GM23338 (cell line): ENCODE results near the gene ADAMTS10. TPM values are rescaled to one million over a fixed set of nuclear protein-coding genes. Genes with fewer than 3 reads are reported as not detected.

Experiments used
- ATAC-seq: fragments of 200-7000 bp; cut with Tn5 transposase; 3 replicates; pipeline ENCODE4 v1.9.1; 2020
- DNase-seq: peaks from one replicate; pipeline ENCODE4 v3.0.0-alpha.2; 2015; ENCODE audit warnings: low spot score
- H2AFZ ChIP-seq: fragments of 200-600 bp; sonication (generic); 2 replicates; pipeline ENCODE4 v1.8.0; 2016; ENCODE audit warnings: antibody characterized with exemption, mild to moderate bottlenecking, moderate library complexity
- H3F3A ChIP-seq: fragments of 200-600 bp; sonication (generic); replicated peaks from 2 replicates; pipeline ENCODE4 v1.8.0; 2017; ENCODE audit warnings: antibody characterized with exemption, mixed run types, low read depth
- H3K27ac ChIP-seq: fragments of 200-600 bp; sonication (generic); 2 replicates; pipeline ENCODE4 v1.6.1; 2016; ENCODE audit warnings: low read depth
- H3K27me3 ChIP-seq: fragments of 200-600 bp; sonication (generic); 2 replicates; pipeline ENCODE4 v1.8.0; 2016; ENCODE audit warnings: mild to moderate bottlenecking, mixed run types, moderate library complexity; ENCODE audit not compliant: insufficient read depth
- H3K36me3 ChIP-seq: fragments of 200-600 bp; sonication (generic); 2 replicates; pipeline ENCODE4 v1.8.0; 2016; ENCODE audit warnings: mild to moderate bottlenecking; ENCODE audit not compliant: insufficient read depth
- H3K4me1 ChIP-seq: fragments of 200-600 bp; sonication (generic); 2 replicates; pipeline ENCODE4 v1.8.0; 2016; ENCODE audit warnings: mild to moderate bottlenecking, moderate library complexity; ENCODE audit not compliant: insufficient read depth
- H3K4me2 ChIP-seq: fragments of 200-600 bp; sonication (generic); 2 replicates; pipeline ENCODE4 v1.7.1; 2017; ENCODE audit warnings: mixed run types
- H3K4me3 ChIP-seq: fragments of 200-600 bp; sonication (generic); 2 replicates; pipeline ENCODE4 v1.6.1; 2016; ENCODE audit warnings: mixed run types
- H3K79me2 ChIP-seq: fragments of 200-600 bp; sonication (generic); replicated peaks from 2 replicates; pipeline ENCODE4 v1.8.0; 2017; ENCODE audit warnings: mild to moderate bottlenecking; ENCODE audit not compliant: insufficient read depth
- H3K9me2 ChIP-seq: fragments of 200-600 bp; sonication (generic); 2 replicates; pipeline ENCODE4 v1.8.0; 2017; ENCODE audit not compliant: insufficient read depth
- H4K20me1 ChIP-seq: fragments of 200-600 bp; sonication (generic); replicated peaks from 2 replicates; pipeline ENCODE4 v1.8.0; 2017; ENCODE audit warnings: mild to moderate bottlenecking; ENCODE audit not compliant: insufficient read depth
- H3K27ac Mint-ChIP-seq: 2 replicates; pipeline ENCODE4 v1.8.0; 2020; ENCODE audit warnings: inconsistent platforms, mild to moderate bottlenecking, moderate library complexity, mixed read lengths
- H3K27me3 Mint-ChIP-seq: 3 replicates; pipeline ENCODE4 v1.8.0; 2022; ENCODE audit warnings: low read depth, mild to moderate bottlenecking, moderate library complexity, mixed read lengths, inconsistent platforms; ENCODE audit not compliant: insufficient read depth, poor library complexity
- H3K36me3 Mint-ChIP-seq: 3 replicates; pipeline ENCODE4 v1.8.0; 2021; ENCODE audit warnings: low read depth, mild to moderate bottlenecking, inconsistent platforms, moderate library complexity, mixed read lengths
- H3K4me1 Mint-ChIP-seq: 3 replicates; pipeline ENCODE4 v1.8.0; 2020; ENCODE audit warnings: mild to moderate bottlenecking, inconsistent platforms, mixed read lengths
- H3K4me3 Mint-ChIP-seq: 3 replicates; pipeline ENCODE4 v1.8.0; 2021; ENCODE audit warnings: moderate library complexity, mild to moderate bottlenecking, inconsistent platforms, mixed read lengths
- H3K9me3 Mint-ChIP-seq: 3 replicates; pipeline ENCODE4 v1.8.0; 2020; ENCODE audit warnings: moderate library complexity, mild to moderate bottlenecking, inconsistent platforms, mixed read lengths
- CREB1 ChIP-seq: fragments of 250-450 bp; sonication (Bioruptor Pico); IDR thresholded peaks from 2 replicates; pipeline ENCODE4 v1.5.0; 2020; ENCODE audit warnings: low read depth, mild to moderate bottlenecking, moderate library complexity
- EZH2 ChIP-seq: fragments of 200-600 bp; sonication (generic); IDR thresholded peaks from one replicate; pipeline ENCODE4 v1.8.0; 2017; ENCODE audit warnings: antibody characterized with exemption, mild to moderate bottlenecking, low read depth; ENCODE audit not compliant: unreplicated experiment
- EZH2phosphoT487 ChIP-seq: fragments of 200-600 bp; sonication (generic); IDR thresholded peaks from one replicate; pipeline ENCODE4 v1.8.1; 2018; ENCODE audit warnings: antibody characterized with exemption; ENCODE audit not compliant: unreplicated experiment
- JUNB ChIP-seq: IDR thresholded peaks from one replicate; pipeline ENCODE4 v1.6.1; 2016; ENCODE audit warnings: antibody characterized with exemption; ENCODE audit not compliant: unreplicated experiment
- NANOG ChIP-seq: IDR thresholded peaks from 2 replicates; pipeline ENCODE4 v1.6.1; 2016; ENCODE audit warnings: antibody characterized with exemption, borderline replicate concordance
- POLR2AphosphoS5 ChIP-seq: IDR thresholded peaks from 2 replicates; pipeline ENCODE4 v1.6.1; 2016; ENCODE audit warnings: antibody characterized with exemption, low read depth
- ZNF114 ChIP-seq: fragments of 250-450 bp; sonication (Bioruptor Pico); IDR thresholded peaks from 2 replicates; pipeline ENCODE4 v1.5.0; 2020; ENCODE audit warnings: mild to moderate bottlenecking, moderate library complexity
- polyA plus RNA-seq: library from polyadenylated mRNA; unstranded; fragments of >200 nt; fragmentation: Nextera tagmentation; extraction: Ambion mirVana; gene quantifications from 2 replicates; pipeline ENCODE4 v1.2.1, GENCODE V29; 2016
- total RNA-seq: library from RNA; depleted of rRNA; stranded (reverse); fragments of >200 nt; shearing (Covaris generic); gene quantifications from 2 replicates; pipeline ENCODE4 v1.2.3, GENCODE V29; 2014
- TF ChIP-seq, protein P1 (sequence below): IDR thresholded peaks from one replicate; pipeline ENCODE4 v1.6.1; 2018; ENCODE audit warnings: antibody characterized with exemption; ENCODE audit not compliant: unreplicated experiment
- TF ChIP-seq, protein P2 (sequence below): IDR thresholded peaks from 2 replicates; pipeline ENCODE4 v1.6.1; 2016; ENCODE audit warnings: antibody characterized with exemption
- TF ChIP-seq, protein P3 (sequence below), 2 experiments: fragments of 200-600 bp in 1 of 2; sonication (generic) in 1 of 2; conservative IDR thresholded peaks; 2 replicates each; pipeline versions ENCODE4 v1.5.1 to v1.6.1; 2016 to 2017; ENCODE audit warnings: antibody characterized with exemption in 2 of 2, low read depth in 2 of 2, mild to moderate bottlenecking in 2 of 2, moderate library complexity in 1 of 2

The ADAMTS10 gene
- total and polyA plus RNA-seq, 2 experiments from 2014 or later: 5.0 to 25.9 TPM

DNA sequence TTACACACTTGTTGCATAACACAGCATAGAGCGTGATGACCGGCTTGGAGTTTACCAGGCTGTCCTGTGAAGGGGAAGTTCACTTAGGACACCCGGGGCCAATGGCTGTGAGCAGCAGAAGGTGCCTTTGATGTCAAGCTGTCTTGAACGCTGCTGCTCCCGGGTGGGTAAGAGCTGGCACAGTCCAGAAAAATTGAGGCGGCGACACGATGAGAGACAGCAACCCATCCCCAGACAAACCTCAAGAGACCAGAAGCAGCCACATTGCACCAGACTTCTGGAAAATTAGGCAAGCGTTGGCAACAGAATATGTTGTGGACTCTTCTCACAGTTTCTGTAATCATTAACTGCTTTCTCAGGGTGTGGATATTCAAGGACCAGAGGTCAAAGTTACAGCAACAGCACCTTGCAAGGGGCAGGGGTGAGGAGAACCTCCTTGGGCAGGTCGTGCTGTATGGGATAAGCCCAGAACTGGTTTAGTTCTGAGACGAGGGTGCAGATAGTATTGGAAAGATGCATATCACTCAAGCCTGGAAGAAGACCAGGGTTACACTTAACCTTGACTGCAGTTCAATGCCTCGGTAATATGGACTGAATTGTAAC lies 30.0 kb upstream of the ADAMTS10 start:
- ATAC-seq (no peak), DNase-seq (no peak)
- Mint-ChIP-seq H3K27ac (no peak overlapping the region), H3K9me3 (peaks cover 70% of the 10 kb centered on the region), H3K4me1 (no peaks in the 10 kb centered on the region), H3K27me3 (peaks cover 14% of the 10 kb centered on the region), H3K4me3 (no peak overlapping the region), H3K36me3 (peaks cover 7% of the 10 kb centered on the region; the same call in 2 of the 3 replicates)
- H3K79me2 ChIP-seq: no peaks in the 10 kb centered on the region
- no peaks in the 10 kb centered on the region for H3K9me2 ChIP-seq
- H3K27me3 ChIP-seq: no peaks in the 10 kb centered on the region
- no peak overlapping the region for H3K27ac ChIP-seq
- no peak overlapping the region for H3K4me3 ChIP-seq
- no peaks in the 10 kb centered on the region for H3K36me3 ChIP-seq
- H3F3A ChIP-seq: no peaks in the 10 kb centered on the region
- TF ChIP-seq EZH2phosphoT487 (no peak), JUNB (no peak), CREB1 (CRISPR knock-in tag) (no peak), POLR2AphosphoS5 (no peak)
- TF ChIP-seq, protein P1, sequence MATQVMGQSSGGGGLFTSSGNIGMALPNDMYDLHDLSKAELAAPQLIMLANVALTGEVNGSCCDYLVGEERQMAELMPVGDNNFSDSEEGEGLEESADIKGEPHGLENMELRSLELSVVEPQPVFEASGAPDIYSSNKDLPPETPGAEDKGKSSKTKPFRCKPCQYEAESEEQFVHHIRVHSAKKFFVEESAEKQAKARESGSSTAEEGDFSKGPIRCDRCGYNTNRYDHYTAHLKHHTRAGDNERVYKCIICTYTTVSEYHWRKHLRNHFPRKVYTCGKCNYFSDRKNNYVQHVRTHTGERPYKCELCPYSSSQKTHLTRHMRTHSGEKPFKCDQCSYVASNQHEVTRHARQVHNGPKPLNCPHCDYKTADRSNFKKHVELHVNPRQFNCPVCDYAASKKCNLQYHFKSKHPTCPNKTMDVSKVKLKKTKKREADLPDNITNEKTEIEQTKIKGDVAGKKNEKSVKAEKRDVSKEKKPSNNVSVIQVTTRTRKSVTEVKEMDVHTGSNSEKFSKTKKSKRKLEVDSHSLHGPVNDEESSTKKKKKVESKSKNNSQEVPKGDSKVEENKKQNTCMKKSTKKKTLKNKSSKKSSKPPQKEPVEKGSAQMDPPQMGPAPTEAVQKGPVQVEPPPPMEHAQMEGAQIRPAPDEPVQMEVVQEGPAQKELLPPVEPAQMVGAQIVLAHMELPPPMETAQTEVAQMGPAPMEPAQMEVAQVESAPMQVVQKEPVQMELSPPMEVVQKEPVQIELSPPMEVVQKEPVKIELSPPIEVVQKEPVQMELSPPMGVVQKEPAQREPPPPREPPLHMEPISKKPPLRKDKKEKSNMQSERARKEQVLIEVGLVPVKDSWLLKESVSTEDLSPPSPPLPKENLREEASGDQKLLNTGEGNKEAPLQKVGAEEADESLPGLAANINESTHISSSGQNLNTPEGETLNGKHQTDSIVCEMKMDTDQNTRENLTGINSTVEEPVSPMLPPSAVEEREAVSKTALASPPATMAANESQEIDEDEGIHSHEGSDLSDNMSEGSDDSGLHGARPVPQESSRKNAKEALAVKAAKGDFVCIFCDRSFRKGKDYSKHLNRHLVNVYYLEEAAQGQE: no peak
- TF ChIP-seq, protein P2, sequence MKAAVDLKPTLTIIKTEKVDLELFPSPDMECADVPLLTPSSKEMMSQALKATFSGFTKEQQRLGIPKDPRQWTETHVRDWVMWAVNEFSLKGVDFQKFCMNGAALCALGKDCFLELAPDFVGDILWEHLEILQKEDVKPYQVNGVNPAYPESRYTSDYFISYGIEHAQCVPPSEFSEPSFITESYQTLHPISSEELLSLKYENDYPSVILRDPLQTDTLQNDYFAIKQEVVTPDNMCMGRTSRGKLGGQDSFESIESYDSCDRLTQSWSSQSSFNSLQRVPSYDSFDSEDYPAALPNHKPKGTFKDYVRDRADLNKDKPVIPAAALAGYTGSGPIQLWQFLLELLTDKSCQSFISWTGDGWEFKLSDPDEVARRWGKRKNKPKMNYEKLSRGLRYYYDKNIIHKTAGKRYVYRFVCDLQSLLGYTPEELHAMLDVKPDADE: no peak
- H3K4me1 ChIP-seq: no peaks in the 10 kb centered on the region
- no peak overlapping the region for H2AFZ ChIP-seq
- H3K4me2 ChIP-seq: no peak overlapping the region
- no peaks in the 10 kb centered on the region for H4K20me1 ChIP-seq

DNA sequence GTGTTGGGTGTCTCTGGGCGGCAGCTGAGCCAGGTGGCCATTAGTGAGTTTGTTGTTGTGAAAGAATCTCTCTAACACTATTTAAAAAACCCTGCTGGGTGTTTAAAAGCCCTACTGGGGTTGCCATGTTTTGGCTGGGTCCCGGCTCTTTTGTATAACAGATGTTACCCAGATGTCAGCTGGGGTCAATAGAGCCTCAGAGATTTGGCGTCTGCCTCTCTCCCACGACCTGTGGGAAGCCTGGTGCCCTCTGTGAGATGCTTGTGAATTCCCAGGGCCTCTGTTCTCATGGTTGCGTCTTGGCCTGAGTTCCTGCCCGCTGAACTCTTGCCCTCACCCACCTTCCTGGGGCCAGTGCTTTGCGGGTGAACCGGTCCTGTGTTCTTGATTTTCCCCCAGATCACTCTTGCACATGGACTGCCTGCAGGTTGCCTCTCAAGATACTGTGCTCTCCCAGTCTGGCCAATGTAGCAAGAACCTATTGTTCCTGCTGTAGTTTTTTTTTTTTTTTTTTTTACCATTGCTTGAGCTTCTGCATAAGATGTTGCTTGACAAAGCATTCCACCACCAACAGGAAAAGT lies 29.4 kb upstream of the ADAMTS10 start:
- Histone ChIP-seq H3K27ac (no peak overlapping the region), H3K27me3 (no peaks in the 10 kb centered on the region), H3F3A (no peaks in the 10 kb centered on the region), H2AFZ (no peak overlapping the region), H3K4me2 (no peak overlapping the region), H3K9me2 (no peaks in the 10 kb centered on the region), H4K20me1 (no peaks in the 10 kb centered on the region), H3K4me1 (no peaks in the 10 kb centered on the region), H3K36me3 (no peaks in the 10 kb centered on the region), H3K79me2 (no peaks in the 10 kb centered on the region), H3K4me3 (no peak overlapping the region)
- peak; percentile 89 for ATAC-seq
- no peak overlapping the region for H3K4me3 Mint-ChIP-seq
- TF ChIP-seq, protein P3, sequence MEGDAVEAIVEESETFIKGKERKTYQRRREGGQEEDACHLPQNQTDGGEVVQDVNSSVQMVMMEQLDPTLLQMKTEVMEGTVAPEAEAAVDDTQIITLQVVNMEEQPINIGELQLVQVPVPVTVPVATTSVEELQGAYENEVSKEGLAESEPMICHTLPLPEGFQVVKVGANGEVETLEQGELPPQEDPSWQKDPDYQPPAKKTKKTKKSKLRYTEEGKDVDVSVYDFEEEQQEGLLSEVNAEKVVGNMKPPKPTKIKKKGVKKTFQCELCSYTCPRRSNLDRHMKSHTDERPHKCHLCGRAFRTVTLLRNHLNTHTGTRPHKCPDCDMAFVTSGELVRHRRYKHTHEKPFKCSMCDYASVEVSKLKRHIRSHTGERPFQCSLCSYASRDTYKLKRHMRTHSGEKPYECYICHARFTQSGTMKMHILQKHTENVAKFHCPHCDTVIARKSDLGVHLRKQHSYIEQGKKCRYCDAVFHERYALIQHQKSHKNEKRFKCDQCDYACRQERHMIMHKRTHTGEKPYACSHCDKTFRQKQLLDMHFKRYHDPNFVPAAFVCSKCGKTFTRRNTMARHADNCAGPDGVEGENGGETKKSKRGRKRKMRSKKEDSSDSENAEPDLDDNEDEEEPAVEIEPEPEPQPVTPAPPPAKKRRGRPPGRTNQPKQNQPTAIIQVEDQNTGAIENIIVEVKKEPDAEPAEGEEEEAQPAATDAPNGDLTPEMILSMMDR (conservative IDR thresholded peaks at IDR 0.05; ENCODE audit: low read depth in 2 of 2): no peak
- TF ChIP-seq, protein P1: no peak
- no peak for TF ChIP-seq EZH2
- no peak for TF ChIP-seq POLR2AphosphoS5
- no peak for TF ChIP-seq EZH2phosphoT487
- TF ChIP-seq NANOG: no peak
- no peak for TF ChIP-seq CREB1 (CRISPR knock-in tag)
- no peak for TF ChIP-seq ZNF114 (CRISPR knock-in tag)
- DNase-seq: peak; percentile 32
- no peaks in the 10 kb centered on the region for H3K4me1 Mint-ChIP-seq
- H3K36me3 Mint-ChIP-seq: peaks cover 4% of the 10 kb centered on the region; the same call in 2 of the 3 replicates
- H3K27me3 Mint-ChIP-seq: peaks cover 14% of the 10 kb centered on the region
- H3K27ac Mint-ChIP-seq: no peak overlapping the region
- peaks cover 67% of the 10 kb centered on the region for H3K9me3 Mint-ChIP-seq
